DND-41 (cell line): ENCODE results near the gene HCRT.

Experiments used
- CTCF ChIP-seq: IDR thresholded peaks from 2 replicates; pipeline ENCODE4 v1.5.1; 2012; ENCODE audit warnings: borderline replicate concordance, low read length, moderate library complexity, mild to moderate bottlenecking; ENCODE audit not compliant: poor library complexity, severe bottlenecking; ENCODE audit errors: extremely low read depth
- EZH2 ChIP-seq: IDR thresholded peaks from 3 replicates; pipeline ENCODE4 v1.6.1; 2012; ENCODE audit warnings: borderline replicate concordance, low read depth, mild to moderate bottlenecking, moderate library complexity, low read length, inconsistent platforms; ENCODE audit not compliant: severe bottlenecking

- TF ChIP-seq CTCF: no peak
- no peak for TF ChIP-seq EZH2
Measured at GRCh38 chr17:42185621-42185930, 324 bp upstream of the HCRT start.
